NCI-H187 treated with DMSO at 0.1 percent for 48 hours (cell line): Measurements from ENCODE around the gene STAT5B.
"Not testable (repeated sequence)": the region's sequence is repeated elsewhere in the genome, so short reads cannot be mapped to it uniquely, and the experiment has no call there.

Experiments
- DNase-seq: peaks from one replicate; lab custom pipeline; 2025; lab: John Stamatoyannopoulos, UW

Gene STAT5B

DNA sequence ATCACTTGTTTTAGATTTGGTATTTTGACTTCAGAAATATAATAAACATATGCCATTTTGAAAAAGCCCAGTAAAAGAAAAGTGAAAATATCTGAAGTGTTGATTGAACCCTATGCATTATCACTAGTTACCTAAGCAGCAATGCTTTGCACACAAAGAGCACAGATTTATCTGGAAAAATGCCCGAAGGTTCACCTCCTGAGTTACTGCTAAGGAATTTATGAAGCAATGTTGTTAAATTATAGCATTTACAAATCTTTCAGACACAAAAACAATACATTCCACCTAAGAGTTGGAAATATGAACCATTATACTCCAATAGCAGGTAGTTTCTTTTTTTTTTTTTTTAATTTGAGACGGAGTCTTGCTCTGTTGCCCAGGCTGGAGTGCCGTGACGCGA, 43.0 kb downstream of the STAT5B start:
- no peak for DNase-seq

GRCh38 chr17:42230225-42230624, 46.0 kb downstream of the STAT5B start:
- no peak for DNase-seq

GRCh38 chr17:42227849-42228700, 48.1 kb downstream of the STAT5B start:
- DNase-seq, result no peak

GRCh38 chr17:42225646-42226045, 50.5 kb downstream of the STAT5B start:
- DNase-seq, result no peak

DNA sequence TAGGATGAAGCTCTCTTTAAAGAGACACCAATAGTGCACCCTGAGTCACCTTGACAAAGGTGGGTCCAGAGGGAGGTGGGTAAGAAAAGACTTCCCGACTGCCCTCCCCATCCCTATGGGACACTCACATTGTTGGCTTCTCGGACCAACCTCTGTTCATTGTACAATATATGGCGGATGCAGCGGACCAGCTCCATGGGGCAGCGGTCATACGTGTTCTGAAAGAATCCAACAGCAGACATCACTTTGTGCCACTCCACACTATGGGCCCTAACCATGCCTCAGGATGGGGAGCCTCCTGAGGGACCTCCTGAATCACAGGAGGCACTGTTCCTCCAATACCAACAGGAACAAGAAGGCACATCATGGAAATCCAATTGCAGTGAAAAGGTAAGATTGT, 51.5 kb downstream of the STAT5B start:
- no peak for DNase-seq

DNA sequence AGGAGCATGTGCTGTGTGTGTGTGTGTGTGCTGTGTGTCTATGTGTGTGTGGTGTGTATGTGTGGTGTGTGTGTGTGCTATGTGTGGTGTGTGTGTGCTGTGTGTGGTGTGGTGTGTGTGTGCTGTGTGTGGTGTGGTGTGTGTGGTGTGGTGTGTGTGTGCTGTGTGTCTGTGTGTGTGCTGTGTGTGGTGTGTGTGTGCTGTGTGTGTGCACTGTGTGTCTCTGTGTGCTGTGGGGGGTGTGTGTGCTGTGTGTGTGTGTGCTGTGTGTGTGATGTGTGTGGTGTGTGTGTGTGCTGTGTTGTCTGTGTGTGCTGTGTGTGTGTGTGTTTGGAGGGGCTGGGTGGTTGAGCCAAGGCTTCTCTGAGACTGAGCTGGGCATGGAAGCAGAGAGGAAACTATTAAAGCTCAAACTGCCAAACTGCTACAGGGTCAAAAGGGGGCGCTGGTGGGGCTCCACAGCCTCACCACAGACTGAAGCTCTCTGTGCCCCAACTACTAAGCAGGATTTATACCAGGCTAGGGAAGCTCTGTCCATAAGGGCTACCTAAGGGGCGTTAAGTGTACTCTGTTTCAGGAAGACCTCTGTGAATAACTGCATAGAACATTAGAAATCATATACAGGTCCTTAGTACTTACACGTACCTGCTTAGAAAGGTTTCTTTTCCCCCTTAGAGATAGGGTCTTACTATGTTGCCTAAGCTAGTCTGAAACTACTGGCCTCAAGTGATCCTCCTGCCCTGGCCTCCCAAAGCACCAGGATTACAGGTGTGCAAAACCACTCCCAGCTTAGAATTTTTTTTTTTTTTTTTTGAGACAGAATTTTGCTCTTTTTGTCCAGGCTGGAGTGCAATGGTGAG, 54.1 kb downstream of the STAT5B start:
- no peak for DNase-seq

DNA sequence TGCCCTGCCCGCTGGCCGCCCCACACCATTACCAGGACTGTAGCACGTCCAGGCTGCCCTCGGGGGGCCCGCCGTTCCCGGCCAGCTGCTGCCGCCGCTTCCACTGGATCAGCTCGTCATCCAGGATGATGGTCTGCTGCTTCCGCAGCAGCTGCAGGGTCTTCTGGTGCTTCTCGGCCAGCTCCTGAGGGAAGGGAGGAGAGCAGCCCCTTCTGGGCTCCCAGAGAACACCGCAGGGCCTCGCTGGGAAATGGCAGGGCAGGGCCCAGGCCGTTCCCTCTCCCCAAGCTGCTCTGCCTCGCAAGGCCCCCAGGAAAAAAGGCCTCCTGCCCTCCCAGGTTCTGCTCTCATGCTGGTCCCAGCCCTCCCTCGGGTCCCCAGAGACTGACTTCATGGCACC, 56.9 kb downstream of the STAT5B start:
- not testable (repeated sequence) for DNase-seq

DNA sequence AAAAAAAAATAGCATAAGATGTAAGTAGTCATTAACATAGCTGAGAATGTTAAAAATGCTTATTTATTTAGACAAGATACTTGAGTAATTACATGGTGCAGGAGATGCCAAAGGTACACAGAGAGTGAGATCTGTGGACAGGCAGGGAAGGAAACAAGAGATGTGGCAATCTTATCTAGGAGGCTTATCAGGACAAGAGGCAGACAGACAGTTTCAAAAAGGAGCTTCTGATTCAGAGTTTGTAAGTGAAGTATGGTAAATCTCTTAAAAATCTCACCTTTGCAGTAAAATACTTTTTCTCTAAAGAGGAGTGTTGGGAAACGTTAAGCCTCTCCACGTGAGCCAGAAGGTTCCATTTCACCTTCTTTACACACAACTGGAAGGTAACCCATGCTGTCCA, 62.0 kb downstream of the STAT5B start:
- no peak for DNase-seq

DNA sequence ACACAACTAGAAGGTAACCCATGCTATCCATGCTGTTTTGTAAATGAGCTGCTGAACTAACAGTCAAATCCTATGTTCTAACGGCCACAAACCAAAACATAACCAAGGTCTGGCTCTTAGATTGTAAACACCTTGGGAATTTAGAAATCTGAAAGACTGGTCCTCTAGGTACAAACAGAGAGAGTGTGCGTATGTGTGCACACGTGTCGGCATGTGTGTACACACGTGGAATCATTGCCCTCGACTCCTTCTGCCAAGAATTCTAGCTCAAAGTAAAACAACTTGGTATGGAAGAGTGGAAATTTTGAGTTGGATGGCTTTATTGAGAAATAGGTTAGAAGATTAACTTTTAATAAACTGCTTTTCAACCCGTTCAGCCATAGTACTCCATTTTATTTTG, 63.8 kb downstream of the STAT5B start:
- DNase-seq, result no peak

DNA sequence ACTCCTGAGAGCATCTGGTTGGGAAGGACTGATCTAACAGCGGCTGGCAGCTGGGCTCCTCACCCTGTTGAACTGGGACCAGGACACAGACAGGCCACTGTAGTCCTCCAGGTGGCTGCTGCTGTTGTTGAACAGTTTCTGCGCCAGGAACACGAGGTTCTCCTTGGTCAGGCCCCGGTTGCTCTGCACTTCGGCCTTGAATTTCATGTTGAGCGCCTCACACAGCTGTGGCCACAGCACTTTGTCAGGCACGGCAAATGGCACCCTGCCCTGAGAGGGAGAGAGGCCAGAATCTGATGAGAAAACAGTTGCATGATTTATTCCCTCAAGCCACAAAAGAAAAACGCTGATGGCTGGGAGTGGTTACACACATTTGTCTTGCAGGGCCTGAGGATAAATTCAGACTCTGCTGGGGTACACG, 64.3 kb downstream of the STAT5B start:
- DNase-seq, result not testable (repeated sequence)

GRCh38 chr17:42210046-42210445, 66.1 kb downstream of the STAT5B start:
- no peak for DNase-seq

DNA sequence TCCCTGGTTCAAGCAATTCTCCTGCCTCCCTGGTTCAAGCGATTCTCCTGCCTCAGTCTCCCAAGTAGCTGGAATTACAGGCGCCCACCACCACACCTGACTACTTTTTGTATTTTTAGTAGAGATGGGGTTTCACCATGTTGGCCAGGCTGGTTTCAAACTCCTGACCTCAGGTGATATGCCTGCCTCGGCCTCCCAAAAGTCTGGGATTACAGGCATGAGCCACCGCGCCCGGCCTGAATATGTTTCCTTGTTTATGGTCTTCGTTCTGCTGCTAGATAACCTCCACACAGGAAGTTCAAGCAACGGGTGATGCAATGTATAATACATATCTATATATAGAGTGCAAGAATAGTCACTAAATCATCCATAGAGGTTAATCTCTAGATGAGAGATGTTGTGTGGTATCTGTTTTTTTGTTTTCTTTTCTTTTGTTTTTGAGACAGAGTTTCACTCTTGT, 70.0 kb downstream of the STAT5B start:
- not testable (repeated sequence) for DNase-seq

- DNase-seq, result no peak
Observed at GRCh38 chr17:42203354-42203753, 72.8 kb downstream of the STAT5B start.

DNA sequence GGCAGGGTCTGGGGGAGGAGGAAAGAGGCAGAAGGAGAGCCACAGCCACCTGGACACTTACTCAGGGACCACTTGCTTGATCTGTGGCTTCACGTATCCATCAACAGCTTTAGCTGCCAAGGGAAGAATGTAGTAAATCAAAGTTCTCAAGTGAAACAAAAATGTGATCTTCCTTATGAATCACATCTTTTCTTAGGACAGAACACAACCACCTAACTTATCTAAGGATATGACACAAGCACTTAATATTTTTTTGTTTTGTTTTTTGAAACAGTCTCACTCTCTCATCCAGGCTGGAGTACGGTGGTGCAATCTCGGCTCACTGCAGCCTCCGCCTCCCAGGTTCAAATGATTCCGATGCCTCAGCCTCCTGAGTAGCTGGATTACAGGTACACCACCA, 73.5 kb downstream of the STAT5B start:
- DNase-seq, result no peak

- DNase-seq, result no peak
Observed at GRCh38 chr17:42202159-42202558, 74.0 kb downstream of the STAT5B start.

DNA sequence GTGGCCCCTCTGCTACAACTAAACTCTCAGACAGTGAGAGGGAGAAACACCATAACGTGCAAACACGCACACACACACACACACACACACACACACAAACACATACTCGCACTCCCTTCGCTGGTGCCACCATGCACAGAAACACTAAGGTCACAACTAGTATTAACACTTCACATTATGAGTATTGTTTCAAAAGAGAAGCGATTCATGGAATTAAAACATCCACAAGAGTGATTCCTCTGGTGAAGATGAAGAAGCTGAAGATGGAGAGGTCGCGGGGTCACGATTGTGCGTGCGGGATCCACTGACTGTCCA, 74.8 kb downstream of the STAT5B start:
- DNase-seq, result no peak

GRCh38 chr17:42200706-42201457, 75.3 kb downstream of the STAT5B start:
- DNase-seq, result no peak

DNA sequence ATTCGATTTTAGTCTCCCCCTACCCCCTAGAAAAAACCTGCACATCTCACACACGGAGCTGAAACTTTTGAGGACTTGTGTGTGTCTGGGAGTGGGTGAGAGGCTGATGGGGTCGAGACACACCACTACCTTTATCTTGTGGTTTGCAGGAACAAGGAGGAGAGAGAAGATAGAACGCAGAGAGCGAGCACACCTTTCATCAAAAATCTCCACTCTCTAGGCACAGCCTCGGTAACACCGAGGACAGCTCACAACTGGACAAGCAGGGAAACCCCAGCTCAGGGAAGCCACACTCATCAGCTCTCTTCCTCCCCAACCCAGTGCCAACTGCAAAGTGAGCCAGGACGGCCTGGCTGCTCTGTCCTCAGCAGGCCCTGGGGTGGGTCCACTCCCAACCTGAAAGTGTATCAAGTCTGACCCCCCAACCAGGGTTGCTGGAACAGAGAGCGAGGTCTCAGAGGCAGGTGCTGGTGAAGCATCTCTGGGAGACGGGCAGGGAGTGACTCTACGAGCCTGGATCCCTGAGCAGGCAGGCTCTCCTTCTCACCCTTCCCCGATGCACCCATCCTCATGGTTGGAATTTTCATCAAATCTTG, 76.7 kb downstream of the STAT5B start:
- no peak for DNase-seq

DNA sequence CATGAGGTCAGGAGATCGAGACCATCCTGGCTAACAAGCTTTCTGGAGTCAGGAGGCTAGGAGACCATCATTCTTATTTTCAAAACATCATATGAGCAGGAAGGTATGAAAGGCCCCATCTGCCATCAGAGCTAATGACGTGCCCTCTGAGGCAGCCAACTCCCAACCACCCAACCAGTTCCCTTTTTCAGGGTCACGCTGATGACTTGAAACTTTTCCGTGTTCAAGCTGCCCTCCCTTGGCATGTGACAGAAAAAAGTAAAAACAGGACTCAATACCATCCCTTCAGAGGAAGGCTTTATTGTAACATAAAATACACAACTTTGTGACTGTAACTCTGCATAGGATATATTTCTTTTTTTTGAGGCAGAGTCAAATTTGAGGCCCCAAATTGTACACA, 77.3 kb downstream of the STAT5B start:
- DNase-seq, result no peak

DNA sequence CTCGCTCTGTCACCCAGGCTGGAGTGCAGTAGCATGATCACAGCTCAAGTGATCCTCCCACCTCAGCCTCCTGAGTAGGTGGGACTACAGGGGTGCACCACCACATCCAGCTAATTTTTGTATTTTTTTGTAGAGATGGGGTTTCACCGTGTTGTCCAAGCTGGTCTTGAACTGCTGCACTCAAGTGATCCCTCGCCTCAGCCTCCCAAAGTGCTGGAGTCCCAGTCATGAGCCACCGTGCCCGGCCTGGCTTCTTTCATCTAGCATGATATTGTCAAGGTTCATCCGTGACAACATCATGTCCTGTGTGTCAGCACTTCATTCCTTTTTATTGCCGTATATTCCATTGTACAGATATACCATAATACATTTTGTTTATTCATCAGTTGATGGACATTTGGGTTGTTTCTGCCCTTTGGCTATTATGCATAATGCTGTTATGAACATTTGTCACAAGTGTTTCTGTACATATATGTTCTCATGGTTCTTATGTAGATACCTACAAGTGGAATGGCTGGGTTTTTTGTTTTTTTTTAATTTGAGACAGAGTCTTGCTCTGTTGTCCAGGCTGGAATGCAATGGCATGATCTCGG, 78.5 kb downstream of the STAT5B start:
- DNase-seq, result no peak
